Omental fat pad (tissue), 4 donors: ENCODE measurements around the gene PLCB4. TPM values are rescaled to one million over a fixed set of nuclear protein-coding genes. Genes with fewer than 3 reads are reported as not detected.

Experiments
- ATAC-seq: fragments of 150-250 bp; one replicate; pipeline ENCODE4 v1.9.1; 2016; ENCODE audit warnings: mild to moderate bottlenecking, moderate library complexity; ENCODE audit not compliant: low FRiP score
- DNase-seq: peaks from one replicate; pipeline ENCODE4 v3.0.0-alpha.2; 2019; ENCODE audit warnings: low spot score
- CTCF ChIP-seq, 3 donors: fragments of 450-650 bp; IDR thresholded peaks; one replicate each; pipeline ENCODE4 v1.5.1; 2016 to 2017; ENCODE audit warnings: antibody characterized with exemption in 3 of 3, mild to moderate bottlenecking in 3 of 3, moderate library complexity in 2 of 3
- total RNA-seq, 4 donors: library from RNA; depleted of rRNA; stranded (reverse); fragments of >200 nt; gene quantifications; one replicate each; pipeline ENCODE4 v1.1.0, GENCODE V29; 2016

Gene PLCB4
- total RNA-seq, 4 donors from 2014 or later = 6.6 to 18.4 (median 11.4) TPM

- TF ChIP-seq CTCF (IDR thresholded peaks at IDR 0.05) = no peak
- no peak for DNase-seq
- ATAC-seq = no peak
Observed at GRCh38 chr20:9144643-9145042, 75.8 kb downstream of the PLCB4 start.

GRCh38 chr20:9145142-9145541 lies 76.3 kb downstream of the PLCB4 start:
- TF ChIP-seq CTCF (IDR thresholded peaks at IDR 0.05) = no peak
- ATAC-seq (no peak), DNase-seq (no peak)

- no peak for ATAC-seq
- no peak for DNase-seq
- TF ChIP-seq CTCF (IDR thresholded peaks at IDR 0.05) = no peak
Observed at GRCh38 chr20:9146649-9147048, 77.8 kb downstream of the PLCB4 start.

GRCh38 chr20:9147547-9148024 lies 78.7 kb downstream of the PLCB4 start:
- no peak for ATAC-seq

GRCh38 chr20:9148291-9148690 lies 79.4 kb downstream of the PLCB4 start:
- DNase-seq (no peak), ATAC-seq (no peak)
- no peak for TF ChIP-seq CTCF (IDR thresholded peaks at IDR 0.05)

More at GRCh38 chr20:9147547-9148024, 78.7 kb downstream of the PLCB4 start:
- no peak for DNase-seq
- no peak for TF ChIP-seq CTCF (IDR thresholded peaks at IDR 0.05)

GRCh38 chr20:9149087-9149486 lies 80.2 kb downstream of the PLCB4 start:
- no peak for TF ChIP-seq CTCF (IDR thresholded peaks at IDR 0.05)
- DNase-seq (no peak), ATAC-seq (no peak)

GRCh38 chr20:9149796-9150195 lies 80.9 kb downstream of the PLCB4 start:
- TF ChIP-seq CTCF (IDR thresholded peaks at IDR 0.05) = no peak
- no peak for DNase-seq
- no peak for ATAC-seq
